Vagina (tissue), 2 donors: ENCODE results near the gene ZFP64.

Source experiments
- POLR2A ChIP-seq, 2 donors: fragments of 450-650 bp; IDR thresholded peaks; one replicate each; pipeline ENCODE4 v1.6.1; 2017; ENCODE audit warnings: antibody characterized with exemption in 2 of 2, mild to moderate bottlenecking in 2 of 2, moderate library complexity in 2 of 2
- TF ChIP-seq, protein P1 (sequence below), 3 experiments: fragments of 450-650 bp in 2 of 3; fragments of 200-600 bp in 1 of 3; sonication (generic) in 1 of 3; IDR thresholded peaks; one replicate each; pipeline ENCODE4 v1.5.1; 2017 to 2019; ENCODE audit warnings: antibody characterized with exemption in 3 of 3, mild to moderate bottlenecking in 2 of 3, moderate library complexity in 2 of 3

GRCh38 chr20:52226370-52226769 is 34.8 kb upstream of the ZFP64 start:
- TF ChIP-seq, protein P1, sequence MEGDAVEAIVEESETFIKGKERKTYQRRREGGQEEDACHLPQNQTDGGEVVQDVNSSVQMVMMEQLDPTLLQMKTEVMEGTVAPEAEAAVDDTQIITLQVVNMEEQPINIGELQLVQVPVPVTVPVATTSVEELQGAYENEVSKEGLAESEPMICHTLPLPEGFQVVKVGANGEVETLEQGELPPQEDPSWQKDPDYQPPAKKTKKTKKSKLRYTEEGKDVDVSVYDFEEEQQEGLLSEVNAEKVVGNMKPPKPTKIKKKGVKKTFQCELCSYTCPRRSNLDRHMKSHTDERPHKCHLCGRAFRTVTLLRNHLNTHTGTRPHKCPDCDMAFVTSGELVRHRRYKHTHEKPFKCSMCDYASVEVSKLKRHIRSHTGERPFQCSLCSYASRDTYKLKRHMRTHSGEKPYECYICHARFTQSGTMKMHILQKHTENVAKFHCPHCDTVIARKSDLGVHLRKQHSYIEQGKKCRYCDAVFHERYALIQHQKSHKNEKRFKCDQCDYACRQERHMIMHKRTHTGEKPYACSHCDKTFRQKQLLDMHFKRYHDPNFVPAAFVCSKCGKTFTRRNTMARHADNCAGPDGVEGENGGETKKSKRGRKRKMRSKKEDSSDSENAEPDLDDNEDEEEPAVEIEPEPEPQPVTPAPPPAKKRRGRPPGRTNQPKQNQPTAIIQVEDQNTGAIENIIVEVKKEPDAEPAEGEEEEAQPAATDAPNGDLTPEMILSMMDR (IDR thresholded peaks at IDR 0.05) = no peak
- no peak for TF ChIP-seq POLR2A (IDR thresholded peaks at IDR 0.05)
